SK-N-SH treated with all-trans-retinoic acid at 6 μM for 48 hours (cell line): ENCODE measurements around the gene RABGAP1L.

Experiments used
- BACH2 ChIP-seq: fragments of 250-450 bp; sonication (Bioruptor Pico); IDR thresholded peaks from 2 replicates; pipeline ENCODE4 v1.9.0; 2021; ENCODE audit warnings: mild to moderate bottlenecking, borderline replicate concordance
- CSDC2 ChIP-seq: fragments of 250-450 bp; sonication (Bioruptor Pico); IDR thresholded peaks from 2 replicates; pipeline ENCODE4 v1.5.0; 2020; ENCODE audit warnings: mild to moderate bottlenecking, moderate library complexity
- ESRRG ChIP-seq: fragments of 250-450 bp; sonication (Bioruptor Pico); IDR thresholded peaks from 2 replicates; pipeline ENCODE4 v1.6.1; 2021; ENCODE audit warnings: mild to moderate bottlenecking
- PATZ1 ChIP-seq: fragments of 250-450 bp; sonication (Bioruptor Pico); IDR thresholded peaks from 2 replicates; pipeline ENCODE4 v1.8.0; 2020; ENCODE audit warnings: mild to moderate bottlenecking, moderate library complexity, borderline replicate concordance
- RARB ChIP-seq: fragments of 250-450 bp; sonication (Bioruptor Pico); IDR thresholded peaks from 2 replicates; pipeline ENCODE4 v1.8.0; 2021; ENCODE audit warnings: mild to moderate bottlenecking, moderate library complexity
- ZFP30 ChIP-seq: fragments of 450-650 bp; formaldehyde crosslinking; IDR thresholded peaks from 2 replicates; pipeline ENCODE4 v1.5.0; 2022; ENCODE audit warnings: mild to moderate bottlenecking, moderate library complexity
- TF ChIP-seq, protein P1 (sequence below): fragments of 250-450 bp; sonication (Bioruptor Pico); IDR thresholded peaks from 2 replicates; pipeline ENCODE4 v1.5.1; 2020; ENCODE audit warnings: low read depth, mild to moderate bottlenecking, moderate library complexity
- TF ChIP-seq, protein P2 (sequence below): fragments of 250-450 bp; sonication (Bioruptor Pico); IDR thresholded peaks from 2 replicates; pipeline ENCODE4 v1.5.1; 2021; ENCODE audit warnings: mild to moderate bottlenecking, moderate library complexity

GRCh38 chr1:174791863-174792262 is 632.5 kb downstream of the RABGAP1L start:
- TF ChIP-seq CSDC2 (CRISPR knock-in tag) (no peak), PATZ1 (CRISPR knock-in tag) (no peak), BACH2 (CRISPR knock-in tag) (no peak), RARB (CRISPR knock-in tag) (no peak), ESRRG (CRISPR knock-in tag) (no peak), ZFP30 (no peak)
- TF ChIP-seq, protein P1, sequence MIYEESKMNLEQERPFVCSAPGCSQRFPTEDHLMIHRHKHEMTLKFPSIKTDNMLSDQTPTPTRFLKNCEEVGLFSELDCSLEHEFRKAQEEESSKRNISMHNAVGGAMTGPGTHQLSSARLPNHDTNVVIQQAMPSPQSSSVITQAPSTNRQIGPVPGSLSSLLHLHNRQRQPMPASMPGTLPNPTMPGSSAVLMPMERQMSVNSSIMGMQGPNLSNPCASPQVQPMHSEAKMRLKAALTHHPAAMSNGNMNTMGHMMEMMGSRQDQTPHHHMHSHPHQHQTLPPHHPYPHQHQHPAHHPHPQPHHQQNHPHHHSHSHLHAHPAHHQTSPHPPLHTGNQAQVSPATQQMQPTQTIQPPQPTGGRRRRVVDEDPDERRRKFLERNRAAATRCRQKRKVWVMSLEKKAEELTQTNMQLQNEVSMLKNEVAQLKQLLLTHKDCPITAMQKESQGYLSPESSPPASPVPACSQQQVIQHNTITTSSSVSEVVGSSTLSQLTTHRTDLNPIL (CRISPR knock-in tag), result no peak
- TF ChIP-seq, protein P2, sequence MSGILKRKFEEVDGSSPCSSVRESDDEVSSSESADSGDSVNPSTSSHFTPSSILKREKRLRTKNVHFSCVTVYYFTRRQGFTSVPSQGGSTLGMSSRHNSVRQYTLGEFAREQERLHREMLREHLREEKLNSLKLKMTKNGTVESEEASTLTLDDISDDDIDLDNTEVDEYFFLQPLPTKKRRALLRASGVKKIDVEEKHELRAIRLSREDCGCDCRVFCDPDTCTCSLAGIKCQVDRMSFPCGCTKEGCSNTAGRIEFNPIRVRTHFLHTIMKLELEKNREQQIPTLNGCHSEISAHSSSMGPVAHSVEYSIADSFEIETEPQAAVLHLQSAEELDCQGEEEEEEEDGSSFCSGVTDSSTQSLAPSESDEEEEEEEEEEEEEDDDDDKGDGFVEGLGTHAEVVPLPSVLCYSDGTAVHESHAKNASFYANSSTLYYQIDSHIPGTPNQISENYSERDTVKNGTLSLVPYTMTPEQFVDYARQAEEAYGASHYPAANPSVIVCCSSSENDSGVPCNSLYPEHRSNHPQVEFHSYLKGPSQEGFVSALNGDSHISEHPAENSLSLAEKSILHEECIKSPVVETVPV (CRISPR knock-in tag), result no peak
